H9 (cell line): Measurements from ENCODE around the gene PGM1. TPM values are rescaled to one million over a fixed set of nuclear protein-coding genes. Genes with fewer than 3 reads are reported as not detected.

Source experiments
- DNase-seq: peaks from one replicate; pipeline ENCODE4 v3.0.0-alpha.2; 2017
- H2AFZ ChIP-seq: one replicate; pipeline ENCODE4 v1.6.1; 2013; ENCODE audit warnings: mild to moderate bottlenecking, low read length, control low read depth, moderate library complexity
- H2AK5ac ChIP-seq: 2 replicates; pipeline ENCODE4 v1.6.1; 2013; ENCODE audit warnings: low read length, control low read depth, mixed read lengths; ENCODE audit not compliant: insufficient read length
- H2BK120ac ChIP-seq: one replicate; pipeline ENCODE4 v1.6.1; 2013; ENCODE audit warnings: low read depth, mild to moderate bottlenecking, low read length, control low read depth, inconsistent platforms; ENCODE audit not compliant: poor library complexity, severe bottlenecking
- H2BK12ac ChIP-seq: 2 replicates; pipeline ENCODE4 v1.6.1; 2013; ENCODE audit warnings: low read length, control low read depth, mixed read lengths, low read depth; ENCODE audit not compliant: insufficient read length
- H2BK15ac ChIP-seq: 2 replicates; pipeline ENCODE4 v1.6.1; 2013; ENCODE audit warnings: low read depth, low read length, control low read depth
- H2BK20ac ChIP-seq: one replicate; pipeline ENCODE4 v1.6.1; 2013; ENCODE audit warnings: low read depth, mild to moderate bottlenecking, low read length, control low read depth, inconsistent platforms; ENCODE audit not compliant: poor library complexity, severe bottlenecking
- H2BK5ac ChIP-seq: 2 replicates; pipeline ENCODE4 v1.6.1; 2013; ENCODE audit warnings: low read length, control low read depth, mixed read lengths; ENCODE audit not compliant: insufficient read length
- H3K14ac ChIP-seq: 2 replicates; pipeline ENCODE4 v1.6.1; 2013; ENCODE audit warnings: low read length, control low read depth; ENCODE audit not compliant: insufficient read depth
- H3K18ac ChIP-seq: 2 replicates; pipeline ENCODE4 v1.6.1; 2013; ENCODE audit warnings: low read depth, mild to moderate bottlenecking, mixed read lengths, low read length, control low read depth; ENCODE audit not compliant: insufficient read length
- H3K23ac ChIP-seq: 2 replicates; pipeline ENCODE4 v1.6.1; 2013; ENCODE audit warnings: low read length, control low read depth, mixed read lengths, low read depth; ENCODE audit not compliant: insufficient read length
- H3K23me2 ChIP-seq: 2 replicates; pipeline ENCODE4 v1.6.1; 2013; ENCODE audit warnings: low read depth, mild to moderate bottlenecking, mixed read lengths, low read length, control low read depth; ENCODE audit not compliant: insufficient read length, poor library complexity, severe bottlenecking
- H3K27ac ChIP-seq: 2 replicates; pipeline ENCODE4 v1.5.1; 2013; ENCODE audit warnings: low read length, control low read depth, mixed read lengths, low read depth; ENCODE audit not compliant: insufficient read length
- H3K27me3 ChIP-seq: 2 replicates; pipeline ENCODE4 v1.6.1; 2013; ENCODE audit warnings: low read length, control low read depth, inconsistent platforms; ENCODE audit not compliant: insufficient read depth
- H3K4ac ChIP-seq: 2 replicates; pipeline ENCODE4 v1.6.1; 2013; ENCODE audit warnings: low read depth, mild to moderate bottlenecking, control low read depth, inconsistent platforms, low read length, moderate library complexity
- H3K4me1 ChIP-seq: 2 replicates; pipeline ENCODE4 v1.6.1; 2013; ENCODE audit warnings: low read length, control low read depth, inconsistent platforms; ENCODE audit not compliant: insufficient read depth
- H3K4me2 ChIP-seq: 2 replicates; pipeline ENCODE4 v1.6.1; 2013; ENCODE audit warnings: low read length, control low read depth, mixed read lengths; ENCODE audit not compliant: insufficient read length, insufficient read depth
- H3K56ac ChIP-seq: 2 replicates; pipeline ENCODE4 v1.6.1; 2013; ENCODE audit warnings: low read depth, mild to moderate bottlenecking, mixed read lengths, low read length, control low read depth; ENCODE audit not compliant: insufficient read length
- H3K79me1 ChIP-seq: 2 replicates; pipeline ENCODE4 v1.6.1; 2013; ENCODE audit warnings: low read depth, mild to moderate bottlenecking, moderate library complexity, low read length, control low read depth, inconsistent platforms; ENCODE audit not compliant: insufficient read depth, poor library complexity, severe bottlenecking
- H3K79me2 ChIP-seq: 2 replicates; pipeline ENCODE4 v1.6.1; 2013; ENCODE audit warnings: low read length, control low read depth, inconsistent platforms; ENCODE audit not compliant: insufficient read depth
- H3K9ac ChIP-seq: 2 replicates; pipeline ENCODE4 v1.6.1; 2013; ENCODE audit warnings: low read length, control low read depth, mixed read lengths; ENCODE audit not compliant: insufficient read length; ENCODE audit errors: extremely low read depth
- H3K9me3 ChIP-seq: one replicate; pipeline ENCODE4 v1.6.1; 2013; ENCODE audit warnings: low read depth, low read length, inconsistent platforms; ENCODE audit not compliant: control insufficient read depth
- H3T11ph ChIP-seq: one replicate; pipeline ENCODE4 v1.6.1; 2013; ENCODE audit warnings: mild to moderate bottlenecking, low read length, control low read depth, inconsistent platforms
- H4K20me1 ChIP-seq: one replicate; pipeline ENCODE4 v1.6.1; 2013; ENCODE audit not compliant: control insufficient read depth, insufficient read length, insufficient read depth
- H4K5ac ChIP-seq: 2 replicates; pipeline ENCODE4 v1.6.1; 2013; ENCODE audit warnings: low read depth, mild to moderate bottlenecking, mixed read lengths, low read length, control low read depth; ENCODE audit not compliant: insufficient read length
- H4K8ac ChIP-seq: replicated peaks from 2 replicates; pipeline ENCODE4 v1.6.1; 2013; ENCODE audit warnings: low read length, control low read depth, mixed read lengths, low read depth; ENCODE audit not compliant: insufficient read length
- H4K91ac ChIP-seq: 2 replicates; pipeline ENCODE4 v1.6.1; 2013; ENCODE audit warnings: low read depth, mild to moderate bottlenecking, moderate library complexity, mixed read lengths, low read length, control low read depth; ENCODE audit not compliant: insufficient read length
- H3K27ac Mint-ChIP-seq, 3 experiments: 2 replicates in 2 of 3; 3 replicates in 1 of 3; pipeline ENCODE4 v1.8.0; 2020 to 2021; ENCODE audit warnings: mixed read lengths in 3 of 3, mild to moderate bottlenecking in 1 of 3, moderate library complexity in 1 of 3
- H3K27me3 Mint-ChIP-seq: 2 replicates; pipeline ENCODE4 v1.8.0; 2021; ENCODE audit warnings: low read depth, mild to moderate bottlenecking, moderate library complexity, mixed read lengths
- H3K36me3 Mint-ChIP-seq, 3 experiments: 2 replicates in 2 of 3; 3 replicates in 1 of 3; pipeline ENCODE4 v1.8.0; 2020 to 2021; ENCODE audit warnings: low read depth in 3 of 3, mixed read lengths in 3 of 3; ENCODE audit not compliant: insufficient read depth in 1 of 3
- H3K4me1 Mint-ChIP-seq, 2 experiments: 2 replicates each; pipeline ENCODE4 v1.8.0; 2020; ENCODE audit warnings: mixed read lengths in 2 of 2
- H3K4me3 Mint-ChIP-seq, 2 experiments: 2 replicates in 1 of 2; 3 replicates in 1 of 2; pipeline ENCODE4 v1.8.0; 2020 to 2021; ENCODE audit warnings: mild to moderate bottlenecking in 2 of 2, mixed read lengths in 2 of 2, moderate library complexity in 1 of 2
- H3K9me3 Mint-ChIP-seq, 2 experiments: 2 replicates in 1 of 2; 3 replicates in 1 of 2; pipeline ENCODE4 v1.8.0; 2020; ENCODE audit warnings: mild to moderate bottlenecking in 2 of 2, mixed read lengths in 2 of 2, moderate library complexity in 1 of 2
- CTCF ChIP-seq: fragments of 200-600 bp; sonication (generic); conservative IDR thresholded peaks from 3 replicates; pipeline ENCODE4 v1.8.0; 2021; ENCODE audit warnings: antibody characterized with exemption, mild to moderate bottlenecking
- WGBS: extraction: QIAGEN DNeasy Blood & Tissue Kit; methylation state at CpG from one replicate; pipeline ENCODE4 v1.1.7; 2013; ENCODE audit warnings: missing lambda C conversion rate, low lambda C conversion rate, mixed read lengths; ENCODE audit not compliant: insufficient read length; ENCODE audit errors: extremely low coverage; 5-methylcytosine and 5-hydroxymethylcytosine counted together
- total RNA-seq: library from RNA; stranded (reverse); gene quantifications from 2 replicates; pipeline ENCODE4 v1.2.1, GENCODE V29; 2021

The PGM1 gene
- total RNA-seq, 1 experiment from 2014 or later: 56.4 TPM

DNA sequence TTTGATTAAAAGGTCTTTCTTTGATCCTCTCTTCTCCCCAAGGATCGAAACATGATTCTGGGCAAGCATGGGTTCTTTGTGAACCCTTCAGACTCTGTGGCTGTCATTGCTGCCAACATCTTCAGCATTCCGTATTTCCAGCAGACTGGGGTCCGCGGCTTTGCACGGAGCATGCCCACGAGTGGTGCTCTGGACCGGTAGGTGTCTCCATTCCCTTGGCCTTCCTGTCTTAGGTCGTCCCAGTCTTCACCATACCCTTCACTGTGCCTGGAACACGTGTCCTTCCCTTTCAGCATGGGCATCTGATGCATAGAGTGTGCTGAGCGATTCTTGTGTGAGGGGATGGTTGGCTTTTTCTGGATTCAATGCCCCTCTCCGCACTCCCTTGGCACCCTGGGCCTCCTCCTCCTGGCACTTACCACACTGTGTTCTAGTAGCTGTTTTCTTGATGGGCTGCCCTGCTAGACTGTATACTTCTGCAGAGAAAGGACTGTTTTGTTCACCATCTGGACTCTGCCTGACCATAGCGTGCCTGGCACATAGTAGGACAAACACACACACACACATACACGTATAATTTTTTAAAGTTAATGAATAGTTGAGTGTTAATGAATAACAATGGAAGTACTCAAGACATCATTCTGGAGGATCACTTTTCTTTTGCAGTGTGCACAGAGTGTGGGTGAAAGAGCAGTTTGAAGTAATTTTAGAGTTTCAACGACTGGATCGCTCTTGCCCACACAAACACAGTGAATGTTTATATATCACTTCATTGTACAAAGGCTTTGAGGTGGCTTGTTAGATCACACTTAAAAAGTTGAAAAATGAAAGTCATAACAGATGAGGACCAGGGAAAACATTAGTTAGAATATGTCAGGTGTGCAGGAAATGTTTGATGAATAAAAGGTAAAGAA lies 43.2 kb downstream of the PGM1 start:
- Histone ChIP-seq H3K56ac (no peak overlapping the region), H2BK20ac (no peak overlapping the region), H3K79me1 (no peaks in the 10 kb centered on the region), H2BK120ac (no peak overlapping the region), H2BK12ac (no peak overlapping the region), H3K23ac (no peak overlapping the region), H2AFZ (no peak overlapping the region), H3K18ac (no peak overlapping the region), H3K27ac (no peak overlapping the region), H2BK5ac (no peak overlapping the region), H3K9ac (no peak overlapping the region), H3K27me3 (no peaks in the 10 kb centered on the region), H3K14ac (no peak overlapping the region), H3T11ph (no peak overlapping the region), H3K23me2 (no peaks in the 10 kb centered on the region), H2AK5ac (no peak overlapping the region), H3K4me2 (no peak overlapping the region), H4K8ac (no peak overlapping the region), H4K5ac (no peak overlapping the region), H3K4ac (no peak overlapping the region), H3K9me3 (no peaks in the 10 kb centered on the region), H4K20me1 (no peaks in the 10 kb centered on the region), H3K4me1 (no peaks in the 10 kb centered on the region), H3K79me2 (no peaks in the 10 kb centered on the region), H2BK15ac (no peak overlapping the region), H4K91ac (no peak overlapping the region)
- Mint-ChIP-seq H3K27ac (peak overlapping the region in 1 of 3 experiments; percentile 77; a peak in 4 of 7 replicates), H3K4me1 (no peaks in the 10 kb centered on the region), H3K36me3 (peaks cover 0 to 21% (median 5%) of the 10 kb centered on the region in 3 experiments; a peak in 4 of 7 replicates), H3K9me3 (no peaks in the 10 kb centered on the region), H3K27me3 (no peaks in the 10 kb centered on the region), H3K4me3 (no peak overlapping the region)
- no peak for TF ChIP-seq CTCF
- no peak for DNase-seq
- WGBS: no CpG with 5 or more reads among the region's 15 CpGs
